SK-N-SH treated with all-trans-retinoic acid at 6 μM for 48 hours (cell line): ENCODE data around the gene SIRT5.

Experiments
- ATAC-seq: fragments of 200-7000 bp; cut with Tn5 transposase; 3 replicates; pipeline ENCODE4 v1.9.1; 2020; ENCODE audit warnings: mild to moderate bottlenecking, moderate library complexity
- ARNTL ChIP-seq: fragments of 450-650 bp; formaldehyde crosslinking; IDR thresholded peaks from 2 replicates; pipeline ENCODE4 v1.5.0; 2020; ENCODE audit warnings: low read depth, mild to moderate bottlenecking, moderate library complexity, borderline replicate concordance
- BACH2 ChIP-seq: fragments of 250-450 bp; sonication (Bioruptor Pico); IDR thresholded peaks from 2 replicates; pipeline ENCODE4 v1.9.0; 2021; ENCODE audit warnings: mild to moderate bottlenecking, borderline replicate concordance
- CSRNP3 ChIP-seq: fragments of 250-450 bp; sonication (Bioruptor Pico); IDR thresholded peaks from 2 replicates; pipeline ENCODE4 v1.5.1; 2021; ENCODE audit warnings: mild to moderate bottlenecking, moderate library complexity
- ESRRG ChIP-seq: fragments of 250-450 bp; sonication (Bioruptor Pico); IDR thresholded peaks from 2 replicates; pipeline ENCODE4 v1.6.1; 2021; ENCODE audit warnings: mild to moderate bottlenecking
- GLIS3 ChIP-seq: fragments of 250-450 bp; sonication (Bioruptor Pico); IDR thresholded peaks from 2 replicates; pipeline ENCODE4 v1.5.0; 2020; ENCODE audit warnings: mild to moderate bottlenecking, moderate library complexity
- ISL1 ChIP-seq: fragments of 250-450 bp; sonication (Bioruptor Pico); IDR thresholded peaks from 2 replicates; pipeline ENCODE4 v2.1.2; 2022; ENCODE audit warnings: mild to moderate bottlenecking, moderate library complexity
- OSR1 ChIP-seq: fragments of 250-450 bp; sonication (Bioruptor Pico); IDR thresholded peaks from 2 replicates; pipeline ENCODE4 v1.8.0; 2022; ENCODE audit warnings: moderate library complexity, mild to moderate bottlenecking, inconsistent platforms
- POU6F1 ChIP-seq: fragments of 250-450 bp; sonication (Bioruptor Pico); IDR thresholded peaks from 2 replicates; pipeline ENCODE4 v1.8.0; 2021; ENCODE audit warnings: low read depth, mild to moderate bottlenecking, moderate library complexity, borderline replicate concordance
- SNAI2 ChIP-seq: fragments of 250-450 bp; sonication (Bioruptor Pico); IDR thresholded peaks from 2 replicates; pipeline ENCODE4 v1.5.0; 2020; ENCODE audit warnings: mild to moderate bottlenecking, moderate library complexity
- TCF4 ChIP-seq: fragments of 250-450 bp; sonication (Bioruptor Pico); IDR thresholded peaks from 2 replicates; pipeline ENCODE4 v1.8.0; 2021; ENCODE audit warnings: mild to moderate bottlenecking, moderate library complexity, borderline replicate concordance
- TOX ChIP-seq: fragments of 250-450 bp; sonication (Bioruptor Pico); IDR thresholded peaks from 2 replicates; pipeline ENCODE4 v1.8.0; 2021; ENCODE audit warnings: mild to moderate bottlenecking, moderate library complexity, borderline replicate concordance
- TSHZ2 ChIP-seq: fragments of 250-450 bp; sonication (Bioruptor Pico); IDR thresholded peaks from 2 replicates; pipeline ENCODE4 v1.5.0; 2020; ENCODE audit warnings: mild to moderate bottlenecking, moderate library complexity
- ZC3H10 ChIP-seq: fragments of 250-450 bp; sonication (Bioruptor Pico); IDR thresholded peaks from 2 replicates; pipeline ENCODE4 v1.5.1; 2021; ENCODE audit warnings: mild to moderate bottlenecking, moderate library complexity
- ZFP3 ChIP-seq: fragments of 250-450 bp; sonication (Bioruptor Pico); IDR thresholded peaks from 2 replicates; pipeline ENCODE4 v1.5.0; 2020; ENCODE audit warnings: mild to moderate bottlenecking, moderate library complexity
- ZFP30 ChIP-seq: fragments of 450-650 bp; formaldehyde crosslinking; IDR thresholded peaks from 2 replicates; pipeline ENCODE4 v1.5.0; 2022; ENCODE audit warnings: mild to moderate bottlenecking, moderate library complexity
- ZNF70 ChIP-seq: fragments of 450-650 bp; formaldehyde crosslinking; IDR thresholded peaks from 2 replicates; pipeline ENCODE4 v1.5.0; 2020; ENCODE audit warnings: mild to moderate bottlenecking, moderate library complexity
- ZNF8 ChIP-seq: fragments of 450-650 bp; formaldehyde crosslinking; IDR thresholded peaks from 2 replicates; pipeline ENCODE4 v1.5.0; 2020; ENCODE audit warnings: mild to moderate bottlenecking, moderate library complexity
- TF ChIP-seq, protein P1 (sequence below): fragments of 250-450 bp; sonication (Bioruptor Pico); IDR thresholded peaks from 2 replicates; pipeline ENCODE4 v1.8.0; 2020; ENCODE audit warnings: mild to moderate bottlenecking, moderate library complexity, borderline replicate concordance

Gene SIRT5

GRCh38 chr6:13635948-13636658 is 61.7 kb downstream of the SIRT5 start:
- TF ChIP-seq TSHZ2 (CRISPR knock-in tag) (no peak), ZFP30 (CRISPR knock-in tag) (no peak)
- ATAC-seq = no peak

DNA sequence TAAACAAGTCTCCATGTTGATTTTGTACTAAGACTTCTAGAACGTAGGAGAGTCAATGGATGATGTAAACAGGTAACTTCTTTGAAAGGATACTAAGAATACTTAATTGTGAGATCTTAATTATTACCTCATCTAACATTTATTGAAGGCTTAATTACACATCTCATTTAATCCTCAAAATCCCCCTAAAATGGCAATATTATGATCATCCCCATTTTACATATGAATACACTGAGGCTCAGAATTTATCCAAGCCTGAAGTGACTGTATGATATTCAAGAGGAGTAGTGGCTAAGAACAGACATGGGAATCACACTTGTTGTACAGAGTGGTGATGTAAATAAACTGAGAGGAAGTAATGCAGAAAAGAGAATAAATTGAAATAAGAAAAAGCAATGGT is 63.6 kb downstream of the SIRT5 start:
- TF ChIP-seq ZNF8 (no peak), ARNTL (CRISPR knock-in tag) (no peak), ZC3H10 (no peak), TOX (CRISPR knock-in tag) (no peak), ZNF70 (CRISPR knock-in tag) (no peak), ESRRG (CRISPR knock-in tag) (no peak), ZFP30 (CRISPR knock-in tag) (no peak), BACH2 (CRISPR knock-in tag) (no peak), SNAI2 (CRISPR knock-in tag) (no peak), POU6F1 (CRISPR knock-in tag) (no peak), OSR1 (CRISPR knock-in tag) (no peak)
- ATAC-seq = no peak

DNA sequence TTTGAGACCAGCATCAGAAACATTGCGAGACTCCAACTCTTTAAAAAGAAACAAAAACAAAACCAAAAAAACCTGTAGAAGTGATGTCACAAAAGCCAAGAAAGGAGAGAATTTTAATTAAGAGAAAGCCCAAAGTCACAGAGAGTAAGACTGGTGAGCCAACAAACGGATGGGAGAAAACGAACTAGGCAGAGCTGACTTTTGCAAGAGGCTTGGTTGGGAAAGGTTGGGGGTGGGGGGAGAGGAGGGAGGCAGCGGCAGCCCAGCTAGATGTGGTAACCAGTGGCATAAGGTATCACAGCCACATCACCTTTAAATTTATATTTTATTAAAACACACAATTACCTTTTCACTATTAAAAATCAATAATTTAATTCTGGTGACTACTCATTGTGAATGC is 64.2 kb downstream of the SIRT5 start:
- ATAC-seq = no peak

GRCh38 chr6:13641315-13641714 is 66.9 kb downstream of the SIRT5 start:
- TF ChIP-seq ZC3H10 (no peak), ZFP30 (CRISPR knock-in tag) (no peak), ESRRG (CRISPR knock-in tag) (no peak)
- TF ChIP-seq, all 23 proteins: peak for 0
- no peak for ATAC-seq

More for the DNA sequence above, 64.2 kb downstream of the SIRT5 start:
- TF ChIP-seq CSRNP3 (CRISPR knock-in tag) = no peak
- TF ChIP-seq TCF4 = no peak
- TF ChIP-seq OSR1 (CRISPR knock-in tag) = no peak

GRCh38 chr6:13643125-13643524 is 68.7 kb downstream of the SIRT5 start:
- no peak for ATAC-seq
- no peak for TF ChIP-seq TSHZ2 (CRISPR knock-in tag)
- no peak for TF ChIP-seq SNAI2 (CRISPR knock-in tag)
- TF ChIP-seq BACH2 (CRISPR knock-in tag) = no peak
- TF ChIP-seq, protein P1, sequence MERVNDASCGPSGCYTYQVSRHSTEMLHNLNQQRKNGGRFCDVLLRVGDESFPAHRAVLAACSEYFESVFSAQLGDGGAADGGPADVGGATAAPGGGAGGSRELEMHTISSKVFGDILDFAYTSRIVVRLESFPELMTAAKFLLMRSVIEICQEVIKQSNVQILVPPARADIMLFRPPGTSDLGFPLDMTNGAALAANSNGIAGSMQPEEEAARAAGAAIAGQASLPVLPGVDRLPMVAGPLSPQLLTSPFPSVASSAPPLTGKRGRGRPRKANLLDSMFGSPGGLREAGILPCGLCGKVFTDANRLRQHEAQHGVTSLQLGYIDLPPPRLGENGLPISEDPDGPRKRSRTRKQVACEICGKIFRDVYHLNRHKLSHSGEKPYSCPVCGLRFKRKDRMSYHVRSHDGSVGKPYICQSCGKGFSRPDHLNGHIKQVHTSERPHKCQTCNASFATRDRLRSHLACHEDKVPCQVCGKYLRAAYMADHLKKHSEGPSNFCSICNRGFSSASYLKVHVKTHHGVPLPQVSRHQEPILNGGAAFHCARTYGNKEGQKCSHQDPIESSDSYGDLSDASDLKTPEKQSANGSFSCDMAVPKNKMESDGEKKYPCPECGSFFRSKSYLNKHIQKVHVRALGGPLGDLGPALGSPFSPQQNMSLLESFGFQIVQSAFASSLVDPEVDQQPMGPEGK = no peak
- no peak for TF ChIP-seq ZC3H10
- no peak for TF ChIP-seq CSRNP3 (CRISPR knock-in tag)
- no peak for TF ChIP-seq ESRRG (CRISPR knock-in tag)
- no peak for TF ChIP-seq OSR1 (CRISPR knock-in tag)
- TF ChIP-seq POU6F1 (CRISPR knock-in tag) = no peak
- no peak for TF ChIP-seq ZFP3 (CRISPR knock-in tag)
- no peak for TF ChIP-seq ARNTL (CRISPR knock-in tag)
- no peak for TF ChIP-seq ISL1 (CRISPR knock-in tag)
- no peak for TF ChIP-seq TOX (CRISPR knock-in tag)
- TF ChIP-seq ZNF70 (CRISPR knock-in tag) = no peak
- no peak for TF ChIP-seq GLIS3 (CRISPR knock-in tag)
